Adipocyte (in vitro differentiated cells): ENCODE measurements around the gene MAP1B.
"Not testable (repeated sequence)": the region's sequence is repeated elsewhere in the genome, so short reads cannot be mapped to it uniquely, and the experiment has no call there.

Experiments used
- DNase-seq: peaks from one replicate; pipeline ENCODE4 v3.0.0-alpha.2; 2015; ENCODE audit warnings: low read depth
- H3K27me3 ChIP-seq: replicated peaks from 2 replicates; pipeline ENCODE4 v1.7.0; 2013; ENCODE audit warnings: mild to moderate bottlenecking, low read length, moderate library complexity; ENCODE audit not compliant: control insufficient read depth, insufficient read depth
- H3K36me3 ChIP-seq: 2 replicates; pipeline ENCODE4 v1.7.0; 2013; ENCODE audit warnings: low read length, mild to moderate bottlenecking, moderate library complexity; ENCODE audit not compliant: control insufficient read depth, insufficient read depth, severe bottlenecking
- H3K4me1 ChIP-seq: 2 replicates; pipeline ENCODE4 v1.7.0; 2013; ENCODE audit warnings: mild to moderate bottlenecking, low read length, moderate library complexity; ENCODE audit not compliant: control insufficient read depth, insufficient read depth
- H3K4me3 ChIP-seq: 2 replicates; pipeline ENCODE4 v1.7.0; 2013; ENCODE audit warnings: mild to moderate bottlenecking, low read length, moderate library complexity
- H3K9ac ChIP-seq: 2 replicates; pipeline ENCODE4 v1.7.0; 2013; ENCODE audit warnings: mild to moderate bottlenecking, low read length, moderate library complexity
- H3K9me3 ChIP-seq: 2 replicates; pipeline ENCODE4 v1.7.0; 2013; ENCODE audit warnings: mild to moderate bottlenecking, low read length, moderate library complexity; ENCODE audit not compliant: control insufficient read depth

Gene MAP1B

DNA sequence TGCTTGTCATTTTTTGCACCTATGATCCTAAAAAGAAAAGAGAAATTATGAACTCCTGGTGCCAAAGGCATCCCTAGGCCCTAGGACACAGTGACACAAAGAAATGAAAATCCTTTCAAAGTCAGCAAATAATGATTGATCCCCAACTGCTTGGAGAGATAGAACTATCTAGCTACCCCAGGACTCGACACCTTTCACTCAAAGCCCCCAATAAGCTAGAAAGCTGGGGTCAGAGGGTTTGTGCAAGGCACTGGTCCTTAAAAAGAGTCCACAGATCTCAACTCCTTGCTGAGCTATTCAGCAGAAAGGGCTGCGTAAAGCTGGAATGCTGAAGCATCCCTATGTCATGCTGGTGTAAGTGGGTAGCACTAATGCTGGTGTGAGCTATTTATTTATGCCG, 31.8 kb upstream of the MAP1B start:
- Histone ChIP-seq H3K9me3 (no peaks in the 10 kb centered on the region), H3K4me1 (peaks cover 8% of the 10 kb centered on the region), H3K27me3 (peaks cover 5% of the 10 kb centered on the region)

DNA sequence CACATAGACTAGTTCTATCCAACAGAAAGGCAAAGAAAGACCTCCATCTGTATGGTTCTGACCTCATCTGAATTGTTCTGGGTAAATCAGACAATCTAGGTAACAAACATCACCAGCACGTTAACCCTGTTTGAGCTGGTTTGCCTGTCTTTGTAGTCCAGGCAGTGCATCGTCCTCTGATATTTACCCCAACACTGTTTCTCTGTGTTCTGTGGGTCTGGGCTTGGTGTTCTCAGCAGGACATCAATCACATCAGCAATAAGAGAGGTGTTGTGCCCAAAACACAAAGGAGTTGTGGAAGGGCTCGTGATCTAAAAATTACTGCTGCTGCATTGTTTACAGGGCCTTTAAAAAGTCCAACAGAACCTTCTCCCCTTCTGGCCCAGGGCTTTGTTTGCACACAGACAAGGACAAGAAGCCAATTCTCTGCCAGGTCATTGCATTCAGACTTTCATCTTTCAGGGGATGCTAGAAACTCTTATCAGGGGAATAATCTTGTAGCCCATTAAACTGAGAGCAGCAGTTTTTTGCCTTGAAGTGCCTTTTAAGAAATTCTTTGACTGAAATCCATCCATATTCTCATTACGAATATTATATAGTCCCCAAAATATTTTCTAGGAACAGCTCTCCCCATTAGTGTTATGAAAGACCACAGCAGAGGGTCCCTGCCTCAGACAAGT, 30.5 kb upstream of the MAP1B start:
- Histone ChIP-seq H3K9me3 (no peaks in the 10 kb centered on the region), H3K4me3 (no peak overlapping the region), H3K9ac (no peak overlapping the region), H3K4me1 (peaks cover 8% of the 10 kb centered on the region), H3K36me3 (no peaks in the 10 kb centered on the region), H3K27me3 (peaks cover 5% of the 10 kb centered on the region)
- DNase-seq: no peak

More for the DNA sequence above, 31.8 kb upstream of the MAP1B start:
- H3K9ac ChIP-seq: no peak overlapping the region
- H3K4me3 ChIP-seq: no peak overlapping the region
- no peak for DNase-seq
- H3K36me3 ChIP-seq: no peaks in the 10 kb centered on the region

DNA sequence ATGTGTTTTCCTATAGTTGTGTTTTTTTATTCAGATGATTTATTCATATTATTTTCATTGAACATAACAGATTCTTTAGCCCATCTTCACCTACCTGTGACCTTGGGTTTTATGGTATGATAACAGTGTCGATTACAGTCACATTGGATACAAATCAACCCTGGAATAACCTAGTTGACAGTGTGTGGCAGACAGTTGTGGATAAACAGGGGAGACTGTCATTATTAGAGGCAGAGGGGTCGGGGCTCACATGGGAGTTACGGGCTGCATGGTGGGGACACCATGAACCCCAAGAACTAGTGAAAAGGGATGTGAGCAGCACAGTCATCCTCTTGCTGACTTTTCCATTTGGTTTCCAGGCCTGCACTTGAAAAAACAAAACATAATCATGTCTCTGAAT, 29.9 kb upstream of the MAP1B start:
- Histone ChIP-seq H3K9me3 (no peaks in the 10 kb centered on the region), H3K27me3 (peaks cover 5% of the 10 kb centered on the region), H3K36me3 (no peaks in the 10 kb centered on the region), H3K4me3 (no peak overlapping the region), H3K4me1 (peaks cover 8% of the 10 kb centered on the region), H3K9ac (no peak overlapping the region)
- no peak for DNase-seq

DNA sequence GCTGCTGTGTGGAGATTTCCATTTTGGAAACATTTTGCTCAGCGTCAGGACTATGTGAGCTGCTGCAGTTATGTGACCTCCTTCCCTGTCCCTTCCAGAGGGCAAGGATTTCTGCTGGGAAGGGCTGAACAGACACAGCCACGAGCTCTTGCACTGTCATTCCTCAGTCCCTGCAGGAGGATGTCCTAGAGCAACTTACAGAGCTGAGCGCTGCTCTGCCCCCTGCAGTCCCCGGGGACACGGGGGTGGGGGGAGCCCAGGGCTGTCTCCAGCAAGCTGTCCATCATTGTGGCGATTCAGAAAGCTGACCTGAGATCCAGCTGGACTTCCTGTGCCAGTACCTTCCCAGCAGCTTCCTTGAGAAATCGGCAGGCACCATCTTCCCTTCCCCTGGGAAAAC, 28.0 kb upstream of the MAP1B start:
- H3K4me1 ChIP-seq: peaks cover 11% of the 10 kb centered on the region
- no peak overlapping the region for H3K4me3 ChIP-seq
- H3K36me3 ChIP-seq: no peaks in the 10 kb centered on the region
- H3K27me3 ChIP-seq: peaks cover 10% of the 10 kb centered on the region
- no peak overlapping the region for H3K9ac ChIP-seq
- no peak for DNase-seq
- no peaks in the 10 kb centered on the region for H3K9me3 ChIP-seq

DNA sequence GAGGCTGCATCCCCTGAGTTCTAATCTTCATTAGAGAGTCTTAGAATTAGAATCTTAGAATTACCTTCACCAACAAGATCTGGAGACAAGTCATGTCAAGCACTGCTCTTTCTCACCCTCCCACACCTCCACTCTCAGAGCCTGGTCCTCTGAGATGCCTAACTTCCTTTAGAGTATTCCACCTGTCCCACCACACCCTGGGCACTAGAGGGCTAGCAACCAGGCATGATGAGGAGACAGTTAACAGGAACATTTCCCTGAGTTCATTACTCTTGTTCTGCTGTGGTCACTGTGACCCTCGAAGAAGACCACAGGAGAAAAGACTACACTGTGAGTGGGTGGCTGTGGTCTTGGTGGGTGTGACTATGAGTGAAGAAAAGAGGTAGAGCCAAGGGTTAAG, 25.2 kb upstream of the MAP1B start:
- DNase-seq: no peak
- H3K4me3 ChIP-seq: no peak overlapping the region
- peaks cover 5% of the 10 kb centered on the region for H3K27me3 ChIP-seq
- no peaks in the 10 kb centered on the region for H3K36me3 ChIP-seq
- H3K9me3 ChIP-seq: no peaks in the 10 kb centered on the region
- no peak overlapping the region for H3K9ac ChIP-seq
- peaks cover 23% of the 10 kb centered on the region for H3K4me1 ChIP-seq

DNA sequence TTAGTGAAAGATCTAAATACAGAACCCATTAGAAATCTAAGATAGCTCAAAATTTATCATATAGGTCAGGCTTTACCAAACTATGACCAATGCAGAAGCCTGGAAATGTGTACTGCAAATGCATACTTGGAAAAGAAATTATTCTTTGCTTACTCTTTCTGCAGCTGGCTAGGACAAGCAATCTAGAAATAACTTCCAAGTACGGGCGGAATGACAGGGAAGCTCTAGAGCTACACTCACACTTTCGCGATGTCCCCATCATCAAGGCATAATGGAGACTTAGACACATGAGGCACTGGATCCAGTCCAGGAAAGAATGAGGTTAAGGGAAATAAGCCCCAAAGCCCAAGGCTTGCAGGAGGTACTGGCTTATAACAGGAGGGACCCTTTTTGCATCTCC, 22.4 kb upstream of the MAP1B start:
- Histone ChIP-seq H3K27me3 (peaks cover 5% of the 10 kb centered on the region), H3K36me3 (no peaks in the 10 kb centered on the region), H3K4me1 (peaks cover 14% of the 10 kb centered on the region), H3K9me3 (no peaks in the 10 kb centered on the region), H3K9ac (no peak overlapping the region), H3K4me3 (no peak overlapping the region)
- no peak for DNase-seq

DNA sequence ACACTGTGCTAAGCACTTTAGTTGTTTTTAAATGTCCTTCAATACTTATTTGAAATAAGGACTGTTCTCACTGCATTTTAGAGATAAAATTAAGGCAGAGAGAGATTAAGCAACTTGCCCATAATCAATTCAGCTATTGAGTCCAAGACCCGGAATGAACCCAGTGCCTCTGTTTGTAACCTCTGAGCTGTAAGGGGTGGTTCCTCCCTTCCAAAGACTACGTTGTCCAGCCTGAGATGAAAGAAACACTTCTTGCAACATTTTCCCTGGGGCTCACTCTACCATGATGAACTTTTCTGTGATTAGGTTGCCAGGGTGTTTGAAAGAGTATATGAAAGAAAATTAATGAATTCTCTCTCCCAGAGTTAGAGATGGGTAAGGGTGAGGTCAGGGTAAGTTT, 22.0 kb upstream of the MAP1B start:
- Histone ChIP-seq H3K9ac (no peak overlapping the region), H3K27me3 (peaks cover 5% of the 10 kb centered on the region)
- DNase-seq: no peak

DNA sequence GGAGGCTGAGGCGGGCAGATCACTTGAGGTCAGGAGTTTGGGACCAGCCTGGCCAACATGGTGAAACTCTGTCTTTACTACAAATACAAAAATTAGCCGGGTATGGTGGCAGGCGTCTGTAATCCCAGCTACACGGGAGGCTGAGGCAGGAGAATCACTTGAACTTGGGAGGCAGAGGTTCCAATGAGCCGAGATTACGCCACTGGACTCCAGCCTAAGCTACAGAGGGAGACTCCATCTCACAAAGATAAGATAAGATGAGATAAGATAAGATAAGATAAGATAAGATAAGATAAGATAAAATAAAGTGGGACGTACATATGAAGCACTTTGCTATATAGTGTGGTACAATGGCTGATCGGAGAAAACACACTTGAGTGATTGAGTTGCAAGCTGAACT, 17.6 kb upstream of the MAP1B start:
- not testable (repeated sequence) for H3K9me3 ChIP-seq, DNase-seq, H3K4me1 ChIP-seq, H3K36me3 ChIP-seq, H3K9ac ChIP-seq, H3K4me3 ChIP-seq, H3K27me3 ChIP-seq

More for the DNA sequence above, 22.0 kb upstream of the MAP1B start:
- Histone ChIP-seq H3K36me3 (no peaks in the 10 kb centered on the region), H3K4me1 (peaks cover 14% of the 10 kb centered on the region), H3K4me3 (no peak overlapping the region), H3K9me3 (no peaks in the 10 kb centered on the region)

DNA sequence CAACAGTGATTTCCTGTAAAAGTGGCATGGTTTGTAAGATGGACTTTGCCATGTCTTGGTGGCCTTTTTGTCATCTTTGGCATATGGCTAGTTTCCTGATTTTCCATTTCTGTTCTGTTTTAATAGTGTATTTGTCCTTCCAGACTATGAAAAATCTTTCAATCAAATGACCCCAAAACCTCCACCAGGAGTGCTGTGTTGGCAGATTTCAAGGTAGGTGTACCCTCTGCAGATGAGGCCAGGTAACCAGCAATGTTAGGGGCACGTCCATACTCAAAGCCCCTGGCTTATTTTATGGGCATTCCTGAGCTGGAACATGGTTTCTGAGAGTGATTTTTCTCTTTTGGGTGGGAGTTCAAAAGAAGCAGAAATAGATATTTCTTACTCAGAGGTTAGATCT, 15.2 kb upstream of the MAP1B start:
- H3K27me3 ChIP-seq: no peaks in the 10 kb centered on the region
- no peaks in the 10 kb centered on the region for H3K4me1 ChIP-seq
- H3K9me3 ChIP-seq: no peaks in the 10 kb centered on the region
- DNase-seq: no peak
- H3K4me3 ChIP-seq: no peak overlapping the region
- H3K36me3 ChIP-seq: no peaks in the 10 kb centered on the region
- H3K9ac ChIP-seq: no peak overlapping the region

DNA sequence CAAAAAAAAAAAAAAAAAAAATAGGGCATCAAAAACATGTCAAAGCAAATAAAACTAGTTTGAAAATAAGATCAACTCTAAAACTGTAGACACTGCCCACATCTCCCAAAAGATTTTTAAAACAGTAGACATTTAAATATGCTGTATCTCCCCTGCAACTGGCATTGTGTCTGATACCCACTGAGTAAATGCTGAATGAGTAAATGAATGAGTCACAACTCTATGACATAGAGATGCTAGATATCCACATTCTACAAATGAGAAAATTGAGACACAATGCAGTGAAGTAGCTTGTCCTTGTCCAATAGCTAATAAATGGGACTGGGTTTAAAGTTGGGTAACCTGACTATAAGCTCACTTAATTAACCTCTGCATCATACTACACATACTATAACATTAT, 14.1 kb upstream of the MAP1B start:
- no peaks in the 10 kb centered on the region for H3K9me3 ChIP-seq
- H3K36me3 ChIP-seq: no peaks in the 10 kb centered on the region
- no peaks in the 10 kb centered on the region for H3K4me1 ChIP-seq
- peak; percentile 52 for DNase-seq
- H3K4me3 ChIP-seq: no peak overlapping the region
- no peak overlapping the region for H3K9ac ChIP-seq
- H3K27me3 ChIP-seq: no peaks in the 10 kb centered on the region

DNA sequence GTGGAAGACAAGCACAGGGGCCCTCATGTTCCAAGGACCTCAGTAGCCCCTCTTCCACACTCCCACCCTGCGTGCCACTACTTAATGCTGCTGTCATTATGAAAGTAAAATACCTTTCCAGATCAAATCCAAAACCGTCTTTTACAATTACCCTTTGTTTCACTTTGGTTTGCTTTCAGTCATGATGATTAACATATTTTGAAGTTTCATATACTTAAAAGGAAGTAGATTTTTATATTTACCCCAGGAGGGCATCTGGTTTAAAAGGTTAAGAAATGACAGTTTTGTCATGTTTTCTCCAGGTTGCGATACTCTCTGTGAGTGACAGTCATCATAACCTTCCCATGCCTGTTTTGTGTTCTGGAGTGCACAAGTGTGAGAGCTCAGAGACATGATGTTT, 13.5 kb upstream of the MAP1B start:
- Histone ChIP-seq H3K4me1 (no peaks in the 10 kb centered on the region), H3K9me3 (no peaks in the 10 kb centered on the region), H3K27me3 (no peaks in the 10 kb centered on the region), H3K9ac (no peak overlapping the region), H3K4me3 (no peak overlapping the region), H3K36me3 (no peaks in the 10 kb centered on the region)
- no peak for DNase-seq

DNA sequence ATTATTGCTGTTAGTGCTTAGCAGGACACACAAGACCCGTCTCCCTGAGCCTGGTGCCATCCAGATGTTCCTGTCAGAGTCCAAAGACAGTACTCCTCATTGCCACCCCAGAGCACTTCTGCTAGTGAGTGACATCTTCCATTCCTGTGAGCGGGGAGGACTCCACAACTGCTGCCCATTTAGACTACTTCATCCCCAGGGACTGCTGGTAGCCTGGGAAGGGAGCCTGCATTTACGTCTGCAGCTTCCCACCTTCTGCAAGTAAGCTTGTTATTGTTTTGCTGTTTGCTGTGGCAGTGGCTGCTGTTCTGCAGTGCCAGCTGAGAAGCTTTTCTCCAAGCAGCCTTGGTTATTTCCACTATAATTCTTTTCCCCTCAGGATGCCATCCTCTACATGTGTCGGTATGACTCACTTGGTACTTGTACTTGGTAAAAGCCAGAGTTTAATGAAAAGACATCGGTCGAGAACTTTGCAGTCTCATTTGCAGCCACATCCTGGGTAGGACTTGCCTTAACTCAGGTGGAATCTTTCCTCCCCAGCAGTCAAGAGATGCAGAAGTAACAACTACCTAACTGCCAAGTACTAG, 10.6 kb upstream of the MAP1B start:
- DNase-seq: no peak
- H3K4me1 ChIP-seq: no peaks in the 10 kb centered on the region
- H3K9ac ChIP-seq: no peak overlapping the region
- H3K9me3 ChIP-seq: no peaks in the 10 kb centered on the region
- H3K4me3 ChIP-seq: no peak overlapping the region
- H3K36me3 ChIP-seq: no peaks in the 10 kb centered on the region
- H3K27me3 ChIP-seq: no peaks in the 10 kb centered on the region
